ENCODE data around the gene MARCHF6.

GRCh38 chr5:10381803-10382202, 28.3 kb downstream of the MARCHF6 start:
- TF ChIP-seq CTCF (IDR thresholded peaks at IDR 0.05) (no peak), POLR2A (IDR thresholded peaks at IDR 0.05; ENCODE audit: low read depth) (no peak), POLR2AphosphoS5 (IDR thresholded peaks at IDR 0.05) (no peak)
